HuH-7.5 (cell line): ENCODE results near the gene FANCL.
"Not testable (repeated sequence)": the region's sequence is repeated elsewhere in the genome, so short reads cannot be mapped to it uniquely, and the experiment has no call there.

Source experiments
- DNase-seq: peaks from one replicate; pipeline ENCODE4 v3.0.0; 2011; ENCODE audit warnings: low spot score

The FANCL gene

DNA sequence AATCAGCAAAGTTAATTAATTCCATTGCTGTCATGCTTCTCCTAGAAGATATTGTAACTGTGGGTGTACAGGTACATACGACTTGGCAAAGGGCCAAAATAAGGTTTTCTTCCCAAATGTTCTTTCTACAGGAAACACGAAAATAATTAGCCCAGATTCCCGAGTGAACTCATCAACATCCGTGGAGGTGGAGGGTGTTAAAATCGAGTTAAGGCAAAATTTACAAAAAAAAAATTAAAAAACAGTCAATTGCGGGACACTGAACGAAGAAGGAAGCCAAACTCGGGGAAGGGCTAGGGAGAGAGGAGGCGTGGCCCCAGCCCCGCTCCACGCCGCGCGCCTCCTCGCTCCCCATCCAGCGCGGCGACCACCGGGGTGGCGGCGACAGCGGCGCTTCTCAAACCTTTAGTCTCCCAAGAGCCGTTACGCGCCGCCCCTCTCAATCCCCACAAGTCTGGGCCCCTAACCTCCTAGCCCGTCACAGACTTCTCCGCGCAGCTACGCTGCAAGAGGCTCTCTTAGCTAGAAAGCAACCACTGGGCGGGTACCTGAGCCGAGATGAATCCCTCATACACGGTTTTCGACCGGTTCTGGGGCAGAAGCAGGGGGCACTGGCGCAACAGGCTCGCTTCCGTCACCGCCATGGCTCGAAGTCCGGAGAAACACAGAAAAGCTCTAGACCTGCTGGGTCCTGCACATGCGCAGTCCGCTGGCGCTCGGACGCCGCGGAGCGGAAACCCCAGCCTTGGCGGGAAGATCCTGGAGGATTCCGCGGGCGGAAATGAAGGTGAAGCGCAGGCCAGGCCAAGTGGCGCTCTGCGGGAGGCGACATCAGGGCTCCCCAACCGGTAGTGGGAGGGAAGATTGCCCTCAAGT, at the start of gene FANCL:
TSS of gene FANCL (minus strand) at position 656 of the 876 bp plus-strand sequence. CDS start at position 644, 12 bp downstream.
- peak; percentile 81 for DNase-seq

DNA sequence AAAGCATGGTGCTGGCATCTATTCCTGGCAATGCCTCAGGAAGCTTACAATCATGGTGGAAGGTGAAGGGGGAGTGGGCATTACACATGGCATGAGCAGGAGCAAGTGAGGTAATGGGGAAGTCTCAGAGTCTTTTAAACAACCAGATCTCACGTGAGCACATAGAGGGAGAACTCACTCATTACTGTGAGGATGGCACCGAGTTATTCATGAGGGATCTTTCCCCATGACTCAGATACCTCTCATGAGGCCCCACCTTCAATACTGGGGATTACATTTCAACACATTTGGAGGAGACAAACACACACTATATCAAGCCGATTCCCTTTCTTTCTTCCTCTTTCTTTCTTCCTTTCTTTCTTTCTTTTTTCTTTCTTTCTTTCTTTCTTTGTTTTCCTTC, 47.9 kb upstream of the FANCL start:
- DNase-seq, result no peak

DNA sequence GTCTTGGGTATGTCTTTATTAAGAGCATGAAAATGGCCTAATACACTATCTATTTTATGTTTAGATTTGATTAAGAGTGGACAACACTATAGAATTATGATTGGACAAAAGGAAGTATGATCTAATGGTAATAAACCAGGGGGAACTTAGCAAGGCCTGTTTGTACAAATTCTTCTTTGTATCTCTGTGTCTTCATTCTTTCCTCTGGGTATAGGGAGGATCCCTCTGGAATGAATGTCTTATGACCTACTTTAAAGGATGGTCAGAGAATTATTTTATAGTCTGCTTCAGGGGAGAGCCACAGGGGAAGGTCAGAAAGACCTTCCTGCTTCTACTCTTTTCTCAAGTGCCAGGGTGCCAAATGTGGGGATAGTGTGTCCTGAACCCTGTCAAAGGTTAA, 42.8 kb upstream of the FANCL start:
- no peak for DNase-seq

DNA sequence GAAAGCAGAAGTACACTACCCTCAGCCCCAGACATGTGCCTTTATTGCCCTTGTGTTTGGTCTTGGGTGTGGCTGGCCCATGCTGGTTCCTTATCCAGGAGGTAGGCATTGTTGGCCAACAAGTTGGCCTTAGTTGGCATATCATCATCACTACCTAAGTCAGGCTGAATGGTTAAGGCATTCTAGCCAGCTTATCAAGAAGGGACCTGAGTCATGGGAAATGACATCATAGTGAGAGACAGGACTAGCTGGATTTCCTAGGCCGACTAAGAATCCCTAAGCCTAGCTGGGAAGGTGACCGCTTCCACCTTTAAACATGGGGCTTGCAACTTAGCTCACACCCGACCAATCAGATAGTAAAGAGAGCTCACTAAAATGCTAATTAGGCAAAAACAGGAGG, 34.0 kb upstream of the FANCL start:
- DNase-seq, result not testable (repeated sequence)

DNA sequence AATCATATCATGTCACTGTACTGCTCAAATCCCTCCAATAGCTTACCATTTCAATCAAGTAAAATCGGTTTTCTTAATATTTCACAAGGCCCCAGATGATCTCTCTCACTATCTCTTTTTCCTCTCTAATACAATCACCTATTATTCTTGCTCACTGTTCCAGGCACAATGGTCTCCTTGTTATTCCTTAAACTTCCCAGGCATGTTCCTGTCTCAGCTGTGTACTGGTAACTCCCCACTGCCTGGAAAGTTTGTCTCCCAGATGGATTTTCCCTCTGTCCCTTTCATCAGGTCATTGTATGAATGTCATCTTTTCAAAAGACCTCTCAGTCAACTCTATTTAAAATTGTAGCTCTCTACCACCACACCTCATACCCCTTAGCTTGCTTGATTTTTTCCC, 30.7 kb upstream of the FANCL start:
- no peak for DNase-seq

DNA sequence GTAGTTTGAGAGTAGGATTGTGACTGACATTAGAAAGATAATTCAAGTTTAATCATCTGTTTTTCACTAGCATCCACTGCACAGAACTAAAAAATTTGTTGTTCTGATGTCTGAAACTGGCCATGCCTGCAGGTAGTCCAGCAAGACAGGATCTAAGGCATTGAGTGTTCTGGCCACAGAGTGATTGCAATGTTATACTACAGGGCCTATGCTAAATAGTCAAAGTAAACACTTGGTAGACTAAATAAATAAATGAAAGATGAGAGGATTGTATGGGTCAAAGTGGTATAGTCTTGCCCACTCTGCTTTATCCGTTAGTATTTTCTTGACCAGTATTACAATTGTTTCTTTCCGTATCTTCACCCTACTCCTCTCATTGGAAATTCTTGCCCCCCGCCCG, 27.6 kb upstream of the FANCL start:
- no peak for DNase-seq

DNA sequence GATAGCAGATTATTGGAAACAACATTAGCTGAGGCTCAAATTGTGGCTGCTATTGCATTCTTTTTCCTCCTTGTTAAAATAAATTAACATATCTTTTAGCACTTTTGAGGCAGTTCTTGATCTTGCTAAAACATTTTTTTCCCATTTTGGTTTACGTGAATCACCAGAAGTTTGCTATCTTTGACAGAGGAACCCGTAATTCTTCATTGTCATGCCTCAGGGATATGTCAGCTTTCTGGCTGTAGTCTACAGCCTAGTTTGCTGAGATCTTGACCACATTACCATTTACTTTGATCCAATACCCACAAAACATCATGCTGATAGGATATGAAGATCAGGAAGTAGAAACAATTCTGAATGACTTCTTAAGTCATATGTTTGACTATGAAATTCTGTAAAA, 25.1 kb upstream of the FANCL start:
- DNase-seq, result no peak

DNA sequence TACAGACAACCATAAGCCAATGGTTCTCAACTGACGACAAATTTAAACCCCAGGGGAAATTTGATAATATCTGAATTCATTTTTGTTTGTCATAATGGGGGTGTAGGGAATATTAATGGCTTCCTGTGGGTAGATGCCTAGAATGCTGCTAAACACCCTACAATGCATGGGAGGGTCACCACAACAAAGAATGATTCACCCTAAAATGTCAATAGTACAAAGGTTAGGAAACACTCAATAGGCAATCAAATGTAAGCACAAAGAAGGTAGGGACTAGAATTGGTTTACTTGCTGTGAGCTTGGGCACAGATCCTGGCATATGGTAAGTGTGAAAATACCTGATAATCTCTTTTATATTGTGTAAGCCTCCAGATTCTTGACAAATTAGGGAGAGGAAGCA, 20.1 kb upstream of the FANCL start:
- DNase-seq, result no peak

DNA sequence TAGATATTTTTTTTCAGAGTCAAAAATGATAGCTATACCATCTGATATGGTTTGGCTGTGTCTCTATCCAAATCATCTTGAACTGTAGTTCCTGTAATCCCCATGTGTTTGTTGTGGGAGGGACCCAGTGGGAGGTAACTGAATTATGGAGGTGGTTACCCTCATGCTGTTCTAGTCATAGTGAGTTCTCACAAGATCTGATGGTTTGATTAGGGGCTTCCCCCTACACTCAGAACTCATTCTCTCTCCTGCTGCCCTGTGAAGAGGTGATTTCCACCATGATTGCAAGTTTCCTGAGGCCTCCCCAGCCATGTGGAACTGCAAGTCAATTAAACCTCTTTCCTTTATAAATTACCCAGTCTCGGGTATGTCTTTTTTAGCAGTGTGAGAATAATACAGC, 17.3 kb upstream of the FANCL start:
- DNase-seq, result not testable (repeated sequence)

DNA sequence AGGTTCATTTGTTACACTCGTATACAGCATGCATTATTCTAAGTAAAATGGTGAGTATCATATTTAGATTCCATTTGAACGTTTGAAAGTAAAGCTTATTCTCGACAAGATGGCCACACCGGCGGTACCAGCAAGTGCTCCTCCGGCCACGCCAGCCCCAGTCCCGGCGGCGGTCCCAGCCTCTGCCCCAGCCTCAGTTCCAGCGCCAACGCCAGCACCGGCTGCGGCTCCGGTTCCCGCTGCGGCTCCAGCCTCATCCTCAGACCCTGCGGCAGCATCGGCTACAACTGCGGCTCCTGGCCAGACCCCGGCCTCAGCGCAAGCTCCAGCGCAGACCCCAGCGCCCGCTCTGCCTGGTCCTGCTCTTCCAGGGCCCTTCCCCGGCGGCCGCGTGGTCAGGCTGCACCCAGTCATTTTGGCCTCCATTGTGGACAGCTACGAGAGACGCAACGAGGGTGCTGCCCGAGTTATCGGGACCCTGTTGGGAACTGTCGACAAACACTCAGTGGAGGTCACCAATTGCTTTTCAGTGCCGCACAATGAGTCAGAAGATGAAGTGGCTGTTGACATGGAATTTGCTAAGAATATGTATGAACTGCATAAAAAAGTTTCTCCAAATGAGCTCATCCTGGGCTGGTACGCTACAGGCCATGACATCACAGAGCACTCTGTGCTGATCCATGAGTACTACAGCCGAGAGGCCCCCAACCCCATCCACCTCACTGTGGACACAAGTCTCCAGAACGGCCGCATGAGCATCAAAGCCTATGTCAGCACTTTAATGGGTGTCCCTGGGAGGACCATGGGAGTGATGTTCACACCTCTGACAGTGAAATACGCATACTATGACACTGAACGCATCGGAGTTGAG, 10.4 kb upstream of the FANCL start:
- not testable (repeated sequence) for DNase-seq

DNA sequence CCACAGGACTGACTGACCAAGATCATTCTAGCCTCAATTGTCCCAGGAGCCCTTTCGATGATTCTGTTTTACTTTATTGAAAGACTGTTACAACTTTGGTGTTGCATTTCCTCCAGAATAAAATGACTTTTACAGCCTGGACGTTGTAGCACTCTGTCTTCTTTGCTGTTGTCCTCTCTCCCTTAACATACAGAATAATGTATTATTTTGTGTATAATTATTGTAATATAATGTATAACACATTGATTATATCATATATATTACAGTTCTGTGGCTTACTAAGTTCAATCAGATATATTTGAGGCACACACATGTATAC, 380 bp upstream of the FANCL start:
- no peak for DNase-seq

DNA sequence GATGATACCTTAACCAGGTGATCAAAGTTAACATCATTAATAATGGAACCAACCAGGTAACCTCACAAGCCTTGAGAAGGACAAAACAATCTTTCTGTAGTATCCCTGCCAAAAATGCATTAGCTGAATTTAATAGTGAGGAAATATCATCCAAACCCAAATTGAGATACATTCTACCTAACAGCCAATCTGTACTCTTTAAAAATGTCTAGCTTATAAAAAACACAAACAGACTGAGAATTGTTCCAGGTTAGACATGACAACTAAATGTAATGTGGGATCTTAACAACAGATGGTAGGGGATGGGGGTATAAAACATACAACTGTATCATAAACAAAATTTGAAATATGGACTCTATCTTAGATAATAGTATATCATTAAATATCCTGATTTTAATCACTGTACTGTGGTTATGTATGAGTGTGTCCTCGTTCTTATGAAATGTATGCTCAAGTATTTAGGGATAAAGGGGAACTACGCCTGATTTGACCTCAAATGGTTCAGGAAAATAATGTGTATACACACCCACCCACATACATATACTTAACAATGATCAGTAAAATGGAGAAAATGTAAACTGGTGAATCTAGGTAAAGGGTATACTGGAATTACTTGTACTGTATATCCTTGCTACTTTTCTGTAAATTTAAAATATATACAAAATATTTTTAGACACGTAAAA, 1.7 kb downstream of the FANCL start:
- DNase-seq, result no peak

DNA sequence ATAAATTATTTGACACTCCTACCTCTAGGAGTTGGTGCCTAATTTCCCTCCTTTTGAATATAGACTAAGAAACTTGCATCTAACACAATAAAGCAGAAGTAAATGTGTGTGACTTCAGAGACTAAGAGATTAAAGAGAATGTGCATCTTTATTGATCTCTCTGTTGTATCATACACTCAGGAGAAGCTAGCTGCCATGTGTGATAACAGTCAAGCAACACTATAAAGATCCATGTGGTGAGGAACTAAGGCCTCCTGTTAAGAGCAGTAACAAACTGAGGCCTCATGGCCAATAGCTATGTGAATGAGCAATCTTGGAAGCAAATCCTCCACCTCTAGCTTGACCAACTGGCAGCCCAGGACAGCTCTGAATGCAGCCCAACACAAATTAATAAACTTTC, 3.4 kb downstream of the FANCL start:
- DNase-seq, result no peak

DNA sequence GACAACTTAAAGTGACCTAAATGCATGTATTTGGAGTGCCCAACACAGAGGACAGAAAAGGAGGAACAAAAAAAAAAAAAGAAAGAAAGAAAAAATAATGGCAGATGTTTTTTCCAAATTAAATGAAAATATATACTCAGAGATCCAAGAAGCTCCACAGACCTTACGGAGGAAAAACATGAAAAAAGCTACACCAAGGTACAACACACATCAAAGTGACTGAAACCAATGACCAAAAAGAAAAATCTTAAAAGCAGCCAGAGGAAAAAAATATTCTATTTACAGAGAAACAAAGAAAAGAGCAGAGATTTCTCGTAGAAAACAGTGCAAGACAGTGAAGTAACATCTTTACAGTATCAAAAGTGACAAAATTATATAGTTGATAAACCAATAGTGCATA, 5.1 kb downstream of the FANCL start:
- DNase-seq, result no peak

DNA sequence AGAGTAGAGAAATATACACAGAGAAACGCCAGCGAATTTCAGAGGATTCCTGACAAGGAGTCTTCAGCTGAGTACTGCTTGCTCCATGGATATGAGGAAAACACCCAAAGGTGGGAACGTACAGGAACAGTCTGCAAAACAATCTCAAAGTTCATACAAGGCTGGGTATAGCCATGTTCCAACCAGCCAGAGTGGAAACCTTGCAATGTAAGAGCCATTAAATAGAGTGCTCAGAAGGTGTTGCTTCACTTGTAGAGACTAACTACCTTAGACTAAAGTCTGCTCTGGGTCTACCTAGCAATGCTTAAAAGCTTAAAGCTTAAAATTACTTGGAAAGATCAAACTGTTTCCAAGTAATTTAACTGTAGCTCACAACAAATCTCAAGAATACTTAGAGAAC, 6.0 kb downstream of the FANCL start:
- no peak for DNase-seq

DNA sequence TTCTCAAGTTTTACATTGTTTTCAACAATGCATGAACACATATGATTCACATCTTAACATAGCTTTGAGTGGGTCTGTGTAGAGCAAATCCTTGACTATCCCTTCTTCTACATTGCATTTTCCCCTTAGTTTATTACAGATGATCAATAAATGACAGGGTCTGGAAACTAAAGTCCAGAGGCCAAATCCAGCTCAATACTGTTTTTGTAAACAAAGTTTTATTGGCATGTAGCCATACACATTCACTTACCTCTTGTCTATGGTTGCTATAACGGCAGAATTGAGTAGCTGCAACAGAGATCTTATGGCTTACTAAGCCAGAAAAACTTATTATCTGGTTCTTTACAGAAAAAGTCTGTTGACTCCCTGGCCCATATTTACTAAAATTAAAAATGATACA, 12.8 kb downstream of the FANCL start:
- DNase-seq, result no peak

DNA sequence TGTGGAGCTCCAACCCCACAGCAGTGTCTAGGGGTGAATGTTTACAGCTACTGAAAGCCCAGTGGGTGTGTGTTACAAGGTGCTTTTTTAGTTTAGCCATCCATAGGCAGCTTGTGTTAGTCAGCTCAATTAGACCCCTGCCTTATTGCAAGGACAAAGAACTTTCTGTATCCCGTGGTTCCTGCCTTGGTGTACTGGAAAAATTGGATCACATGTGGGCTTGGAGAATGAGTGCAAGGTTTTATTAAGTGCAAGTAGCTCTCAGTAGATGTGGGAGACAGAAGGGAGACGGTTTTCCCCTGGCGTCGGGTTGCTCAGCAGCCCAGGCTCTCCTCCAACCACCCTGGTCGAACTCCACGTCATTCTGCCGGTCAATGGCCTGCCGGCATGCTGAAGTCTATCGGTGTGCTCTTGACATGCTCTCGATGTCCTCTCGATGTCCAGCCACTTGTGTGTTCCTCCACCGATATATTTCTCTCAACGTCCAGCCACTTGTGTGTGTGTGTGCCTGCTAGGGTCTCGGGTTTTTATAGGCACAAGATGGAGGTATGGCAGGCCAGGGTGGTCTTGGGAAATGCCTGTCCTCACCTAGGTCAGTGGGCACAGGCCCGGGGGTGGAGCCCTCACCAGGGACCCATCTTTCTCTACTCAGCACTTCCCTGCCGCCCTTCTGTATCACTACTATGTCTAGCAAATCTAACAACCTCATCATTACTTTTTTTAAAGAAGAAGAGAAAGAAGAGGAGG, 13.8 kb downstream of the FANCL start:
- DNase-seq, result no peak

DNA sequence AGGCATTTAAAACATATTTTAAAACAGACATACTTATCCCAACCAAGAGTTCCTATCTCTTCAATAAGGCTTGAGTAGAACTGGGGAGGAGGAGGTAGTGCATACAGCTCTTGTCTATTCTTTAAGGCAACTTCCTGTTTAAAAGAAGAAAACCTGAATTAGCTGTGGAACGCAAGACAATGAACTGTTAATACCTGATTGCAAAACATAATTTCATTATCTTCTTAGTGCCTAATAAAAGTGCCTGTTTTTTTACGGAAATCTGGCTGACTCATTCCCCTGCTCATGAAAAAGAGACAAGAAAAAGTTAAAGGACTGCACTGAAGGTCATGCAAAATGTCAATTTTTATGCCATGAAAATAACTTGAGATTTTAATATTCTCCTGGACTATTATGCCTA, 19.2 kb downstream of the FANCL start:
- DNase-seq, result no peak

DNA sequence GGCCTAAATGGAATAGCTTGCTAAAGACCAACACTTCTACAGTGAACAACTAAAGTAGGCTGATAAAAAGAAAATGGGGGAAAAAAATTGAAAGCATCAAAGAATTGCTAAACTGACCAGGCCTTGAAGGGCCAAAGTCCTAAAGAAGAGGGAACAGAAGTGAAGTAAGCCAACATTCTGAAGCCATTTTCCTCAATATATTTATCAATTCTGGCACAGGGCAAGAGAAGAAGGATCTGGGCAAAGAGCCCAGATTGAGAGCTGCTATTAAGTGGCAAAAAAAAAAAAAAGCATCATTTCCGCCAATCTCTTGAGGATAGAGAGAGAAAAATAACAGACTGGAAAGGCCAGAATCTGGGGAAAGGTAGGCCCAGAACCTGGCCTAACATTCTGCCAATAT, 25.7 kb downstream of the FANCL start:
- DNase-seq, result no peak

DNA sequence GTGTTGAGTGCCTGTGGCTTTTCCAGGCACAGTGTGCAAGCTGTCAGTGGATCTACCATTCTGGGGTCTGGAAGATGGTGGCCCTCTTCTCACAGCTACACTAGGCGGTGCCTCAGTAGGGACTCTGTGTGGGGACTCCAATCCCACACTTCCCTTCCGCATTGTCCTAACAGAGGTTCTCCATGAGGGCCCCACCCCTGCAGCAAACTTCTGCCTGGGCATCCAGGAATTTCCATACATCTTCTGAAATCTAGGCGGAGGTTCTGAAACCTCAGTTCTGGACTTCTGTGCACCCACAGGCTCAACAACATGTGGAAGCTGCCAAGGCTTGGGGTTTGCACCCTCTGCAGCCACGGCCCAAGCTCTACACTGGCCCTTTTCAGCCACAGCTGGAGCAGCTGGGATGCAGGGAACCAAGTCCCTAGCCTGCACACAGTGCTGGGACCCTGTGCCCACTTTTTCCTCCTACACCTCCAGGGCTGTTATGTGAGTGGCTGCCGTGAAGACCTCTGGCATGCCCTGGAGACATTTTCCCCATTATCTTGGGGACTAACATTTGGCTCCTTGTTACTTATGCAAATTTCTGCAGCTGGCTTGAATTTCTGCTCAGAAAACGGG, 30.1 kb downstream of the FANCL start:
- DNase-seq, result not testable (repeated sequence)

DNA sequence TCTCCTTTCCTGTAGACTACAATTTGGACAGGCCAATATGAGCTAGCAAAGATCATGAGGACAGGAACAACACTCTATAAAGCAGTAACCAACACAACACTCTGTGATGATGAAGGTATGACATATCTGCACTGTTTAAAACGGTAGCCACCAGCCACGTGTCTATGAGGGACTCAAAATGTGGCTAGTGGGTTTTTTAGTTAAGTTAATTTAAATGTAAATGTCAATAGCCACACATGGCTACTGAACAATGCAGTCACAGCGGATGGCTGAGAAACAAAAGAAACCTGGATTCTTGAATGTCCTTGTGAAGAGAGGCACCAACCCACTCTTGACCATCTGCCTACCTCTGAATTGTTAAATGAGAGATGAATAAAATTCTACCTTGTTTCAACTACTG, 33.9 kb downstream of the FANCL start:
- no peak for DNase-seq

DNA sequence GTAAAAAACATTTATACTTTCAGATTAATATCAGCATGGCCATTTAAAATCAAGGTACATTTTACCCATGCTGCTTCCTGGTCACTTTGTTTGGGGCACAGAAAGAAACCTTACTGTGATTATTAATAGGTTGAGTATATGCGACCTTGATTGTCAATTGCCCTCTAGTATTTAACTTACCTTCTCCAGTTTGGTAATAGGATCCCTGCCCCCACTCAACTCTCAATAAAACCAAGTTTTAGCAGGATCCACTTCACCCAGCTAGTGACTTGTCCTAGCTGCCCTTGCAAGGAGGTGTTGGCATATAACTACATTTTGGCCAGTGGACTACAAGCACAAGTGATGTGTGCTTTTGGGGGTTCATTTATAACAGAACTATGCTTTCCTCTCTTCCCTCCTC, 34.3 kb downstream of the FANCL start:
- DNase-seq, result no peak
